Epithelial cell of proximal tubule (primary cell): ENCODE results near the gene CELF4. TPM values are rescaled to one million over a fixed set of nuclear protein-coding genes. Genes with fewer than 3 reads are reported as not detected.
"Not testable (repeated sequence)": the region's sequence is repeated elsewhere in the genome, so short reads cannot be mapped to it uniquely, and the experiment has no call there.

Experiments used
- DNase-seq: peaks from one replicate; pipeline ENCODE4 v3.0.0-alpha.2; 2011; ENCODE audit warnings: low read depth
- H3K4me3 ChIP-seq: 2 replicates; pipeline ENCODE4 v1.5.1; 2011; ENCODE audit warnings: low read depth, mild to moderate bottlenecking, low read length
- CTCF ChIP-seq: conservative IDR thresholded peaks from 2 replicates; pipeline ENCODE4 v1.5.1; 2012; ENCODE audit warnings: low read depth, mild to moderate bottlenecking, low read length
- total RNA-seq: library from RNA; depleted of rRNA; stranded (reverse); fragments of >200 nt; gene quantifications from 2 replicates; pipeline ENCODE4 v1.2.3, GENCODE V29; 2015

Gene CELF4
- total RNA-seq, 1 donor from 2014 or later: not detected

- H3K4me3 ChIP-seq: no peak overlapping the region
- no peak for DNase-seq
- no peak for TF ChIP-seq CTCF
Observed at GRCh38 chr18:37362158-37362890, 203.3 kb downstream of the CELF4 start.

- no peak overlapping the region for H3K4me3 ChIP-seq
- TF ChIP-seq CTCF: no peak
- DNase-seq: no peak
Observed at GRCh38 chr18:37361335-37362157, 204.1 kb downstream of the CELF4 start.

- not testable (repeated sequence) for DNase-seq, H3K4me3 ChIP-seq
Observed at GRCh38 chr18:37358061-37358460, 207.5 kb downstream of the CELF4 start.

- TF ChIP-seq CTCF: no peak
- DNase-seq: no peak
Observed at GRCh38 chr18:37355772-37356171, 209.8 kb downstream of the CELF4 start.

GRCh38 chr18:37351110-37351509, 214.5 kb downstream of the CELF4 start:
- no peak overlapping the region for H3K4me3 ChIP-seq
- TF ChIP-seq CTCF: no peak
- DNase-seq: no peak

More at GRCh38 chr18:37355772-37356171, 209.8 kb downstream of the CELF4 start:
- no peak overlapping the region for H3K4me3 ChIP-seq

GRCh38 chr18:37348729-37349128, 216.9 kb downstream of the CELF4 start:
- TF ChIP-seq CTCF: no peak
- DNase-seq: no peak

GRCh38 chr18:37346048-37346447, 219.6 kb downstream of the CELF4 start:
- TF ChIP-seq CTCF: no peak

More at GRCh38 chr18:37348729-37349128, 216.9 kb downstream of the CELF4 start:
- no peak overlapping the region for H3K4me3 ChIP-seq

More at GRCh38 chr18:37346048-37346447, 219.6 kb downstream of the CELF4 start:
- DNase-seq: no peak
- H3K4me3 ChIP-seq: no peak overlapping the region
